Transverse colon (tissue), 4 donors: ENCODE results near the gene GAPDHS. TPM values are rescaled to one million over a fixed set of nuclear protein-coding genes. Genes with fewer than 3 reads are reported as not detected.

ENCODE experiments used
- DNase-seq: peaks from one replicate; pipeline ENCODE4 v3.0.0-alpha.2; 2019
- H3K27ac ChIP-seq, 4 donors: fragments of 200-600 bp; sonication (generic); 2 replicates each; pipeline ENCODE4 v1.5.1; 2016 to 2018; ENCODE audit warnings: inconsistent platforms in 4 of 4
- H3K27me3 ChIP-seq: fragments of 200-600 bp; sonication (generic); 2 replicates; pipeline ENCODE4 v1.5.1; 2017; ENCODE audit warnings: inconsistent platforms
- H3K36me3 ChIP-seq, 4 donors: fragments of 200-600 bp; sonication (generic); 2 replicates each; pipeline ENCODE4 v1.5.1; 2017 to 2019; ENCODE audit warnings: inconsistent platforms in 4 of 4
- H3K4me1 ChIP-seq, 4 donors: fragments of 200-600 bp; sonication (generic); 2 replicates each; pipeline ENCODE4 v1.5.1; 2017 to 2020; ENCODE audit warnings: inconsistent platforms in 4 of 4
- H3K4me3 ChIP-seq, 4 donors: fragments of 200-600 bp; sonication (generic); 1 replicate in 1 of 4; 2 replicates in 3 of 4; pipeline versions ENCODE4 v1.5.1 to v1.6.1; 2017 to 2019; ENCODE audit warnings: inconsistent platforms in 4 of 4
- H3K9me3 ChIP-seq, 2 donors: fragments of 200-600 bp; sonication (generic); 2 replicates each; pipeline ENCODE4 v1.5.1; 2017 to 2019; ENCODE audit warnings: inconsistent platforms in 2 of 2
- EP300 ChIP-seq: sonication (generic); formaldehyde crosslinking; IDR thresholded peaks from one replicate; pipeline ENCODE4 v1.6.1; 2017; ENCODE audit warnings: antibody characterized with exemption, low read depth
- POLR2A ChIP-seq: fragments of 450-650 bp; IDR thresholded peaks from one replicate; pipeline ENCODE4 v1.6.1; 2016; ENCODE audit warnings: antibody characterized with exemption, mild to moderate bottlenecking, moderate library complexity
- POLR2AphosphoS5 ChIP-seq, 3 donors: sonication (generic); formaldehyde crosslinking; IDR thresholded peaks; one replicate each; pipeline ENCODE4 v1.6.1; 2016; ENCODE audit warnings: antibody characterized with exemption in 3 of 3
- WGBS, 2 donors: methylation state at CpG; one replicate each; pipeline ENCODE4 v1.1.5; 2018; ENCODE audit warnings: low coverage in 1 of 2; 5-methylcytosine and 5-hydroxymethylcytosine counted together
- in situ Hi-C, 4 donors: fragments of 200-750 bp; cut with MboI; loops; one replicate each; pipeline versions ENCODE4 v1.15.0 to v1.15.1; 2017; ENCODE audit warnings: low sequenced_read_pairs in 3 of 4, low pct_ligation_motif_present in 1 of 4, low pct_unique_long_range_greater_than_20kb in 1 of 4
- intact Hi-C: fragments of 100-400 bp; cut with DNase I; formaldehyde crosslinking; loops from one replicate; pipeline ENCODE4 v1.15.1; 2023; ENCODE audit warnings: low total_unique reads
- total RNA-seq, 4 donors: library from RNA; depleted of rRNA; stranded (reverse); fragments of >200 nt; gene quantifications; one replicate each; pipeline ENCODE4 v1.1.0, GENCODE V29; 2016
- TF ChIP-seq, protein P1 (sequence below), 5 experiments: fragments of 200-600 bp in 3 of 5; fragments of 450-650 bp in 2 of 5; sonication (generic) in 3 of 5; IDR thresholded peaks; 1 replicate in 2 of 5; 2 replicates in 3 of 5; pipeline ENCODE4 v1.5.1; 2016 to 2017; ENCODE audit warnings: antibody characterized with exemption in 5 of 5, inconsistent platforms in 3 of 5, mild to moderate bottlenecking in 2 of 5, moderate library complexity in 1 of 5

GAPDHS gene
- total RNA-seq, 4 donors from 2014 or later, result not detected

DNA sequence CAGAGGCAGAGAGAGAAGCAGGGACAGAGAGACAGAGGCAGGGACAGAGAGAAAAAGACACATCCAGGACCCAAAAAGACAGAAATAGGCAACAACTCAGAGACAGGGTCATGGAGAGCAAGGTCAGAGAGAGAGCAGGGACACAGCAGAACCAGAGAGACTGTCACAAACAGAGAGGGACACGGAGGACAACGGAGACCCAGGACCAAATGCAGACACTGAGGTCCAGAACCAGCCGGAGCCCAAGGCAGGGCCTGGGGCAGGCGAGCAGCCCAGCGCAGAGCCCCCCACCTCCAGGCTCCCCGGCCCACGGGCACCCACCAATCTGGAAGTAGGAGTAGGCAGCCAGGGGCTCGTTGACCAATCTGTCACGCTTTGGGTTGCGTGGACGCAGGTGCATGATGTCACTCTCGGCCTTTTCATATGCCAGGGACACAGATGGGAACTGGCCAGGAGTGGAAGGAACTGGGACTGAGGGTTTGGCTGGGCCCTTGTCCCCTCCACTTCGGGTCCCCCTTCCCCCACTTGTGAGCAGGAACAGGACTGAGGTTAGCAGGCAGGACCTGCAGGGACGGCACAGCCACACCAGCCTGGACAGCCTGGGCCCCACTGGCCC is 20.2 kb downstream of the GAPDHS start:
- intact Hi-C loops, result no loop called here
- Histone ChIP-seq H3K4me3 (no peak overlapping the region), H3K36me3 (no peaks in the 10 kb centered on the region), H3K4me1 (peaks cover 0 to 11% (median 8%) of the 10 kb centered on the region in 4 donors), H3K27ac (no peak overlapping the region), H3K27me3 (peaks cover 13% of the 10 kb centered on the region), H3K9me3 (no peaks in the 10 kb centered on the region)
- in situ Hi-C loops, result no loop called here
- no peak for DNase-seq
- TF ChIP-seq, protein P1, sequence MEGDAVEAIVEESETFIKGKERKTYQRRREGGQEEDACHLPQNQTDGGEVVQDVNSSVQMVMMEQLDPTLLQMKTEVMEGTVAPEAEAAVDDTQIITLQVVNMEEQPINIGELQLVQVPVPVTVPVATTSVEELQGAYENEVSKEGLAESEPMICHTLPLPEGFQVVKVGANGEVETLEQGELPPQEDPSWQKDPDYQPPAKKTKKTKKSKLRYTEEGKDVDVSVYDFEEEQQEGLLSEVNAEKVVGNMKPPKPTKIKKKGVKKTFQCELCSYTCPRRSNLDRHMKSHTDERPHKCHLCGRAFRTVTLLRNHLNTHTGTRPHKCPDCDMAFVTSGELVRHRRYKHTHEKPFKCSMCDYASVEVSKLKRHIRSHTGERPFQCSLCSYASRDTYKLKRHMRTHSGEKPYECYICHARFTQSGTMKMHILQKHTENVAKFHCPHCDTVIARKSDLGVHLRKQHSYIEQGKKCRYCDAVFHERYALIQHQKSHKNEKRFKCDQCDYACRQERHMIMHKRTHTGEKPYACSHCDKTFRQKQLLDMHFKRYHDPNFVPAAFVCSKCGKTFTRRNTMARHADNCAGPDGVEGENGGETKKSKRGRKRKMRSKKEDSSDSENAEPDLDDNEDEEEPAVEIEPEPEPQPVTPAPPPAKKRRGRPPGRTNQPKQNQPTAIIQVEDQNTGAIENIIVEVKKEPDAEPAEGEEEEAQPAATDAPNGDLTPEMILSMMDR (IDR thresholded peaks at IDR 0.05), result no peak
- TF ChIP-seq POLR2A, result no peak
- WGBS, 2 donors, result 62 to 74% methylated on average over 3 to 14 of the region's 14 CpGs

GRCh38 chr19:35554076-35554475 is 20.8 kb downstream of the GAPDHS start:
- H3K36me3 ChIP-seq, result no peaks in the 10 kb centered on the region
- DNase-seq, result no peak
- no peak for TF ChIP-seq POLR2A
- no peak for TF ChIP-seq EP300
- TF ChIP-seq, protein P1 (IDR thresholded peaks at IDR 0.05), result no peak
- TF ChIP-seq POLR2AphosphoS5 (IDR thresholded peaks at IDR 0.05), result no peak
- in situ Hi-C loops, result no loop called here
- intact Hi-C loops, result no loop called here
- H3K27me3 ChIP-seq, result peaks cover 19% of the 10 kb centered on the region
- H3K4me1 ChIP-seq, result peaks cover 0 to 12% (median 9%) of the 10 kb centered on the region in 4 donors
- WGBS, 2 donors, result 63 to 67% methylated on average over 3 to 5 of the region's 5 CpGs
- H3K27ac ChIP-seq, result no peak overlapping the region
- H3K9me3 ChIP-seq, result no peaks in the 10 kb centered on the region
- H3K4me3 ChIP-seq, result no peak overlapping the region

- 65 to 78% methylated on average over 2 to 26 of the region's 30 CpGs for WGBS, 2 donors
- no peak for DNase-seq
- peaks cover 32% of the 10 kb centered on the region for H3K27me3 ChIP-seq
- in situ Hi-C loops (no loop called here), intact Hi-C loops (no loop called here)
- H3K4me1 ChIP-seq, result peaks cover 0 to 12% (median 9%) of the 10 kb centered on the region in 4 donors
- H3K27ac ChIP-seq, result no peak overlapping the region
- TF ChIP-seq POLR2AphosphoS5 (IDR thresholded peaks at IDR 0.05), result no peak
- no peak for TF ChIP-seq POLR2A
- TF ChIP-seq, protein P1 (IDR thresholded peaks at IDR 0.05), result no peak
- no peak for TF ChIP-seq EP300
- no peak overlapping the region for H3K4me3 ChIP-seq
- H3K9me3 ChIP-seq, result no peaks in the 10 kb centered on the region
- no peaks in the 10 kb centered on the region for H3K36me3 ChIP-seq
These were observed 22.2 kb downstream of the GAPDHS start for GRCh38 chr19:35555301-35556005.

DNA sequence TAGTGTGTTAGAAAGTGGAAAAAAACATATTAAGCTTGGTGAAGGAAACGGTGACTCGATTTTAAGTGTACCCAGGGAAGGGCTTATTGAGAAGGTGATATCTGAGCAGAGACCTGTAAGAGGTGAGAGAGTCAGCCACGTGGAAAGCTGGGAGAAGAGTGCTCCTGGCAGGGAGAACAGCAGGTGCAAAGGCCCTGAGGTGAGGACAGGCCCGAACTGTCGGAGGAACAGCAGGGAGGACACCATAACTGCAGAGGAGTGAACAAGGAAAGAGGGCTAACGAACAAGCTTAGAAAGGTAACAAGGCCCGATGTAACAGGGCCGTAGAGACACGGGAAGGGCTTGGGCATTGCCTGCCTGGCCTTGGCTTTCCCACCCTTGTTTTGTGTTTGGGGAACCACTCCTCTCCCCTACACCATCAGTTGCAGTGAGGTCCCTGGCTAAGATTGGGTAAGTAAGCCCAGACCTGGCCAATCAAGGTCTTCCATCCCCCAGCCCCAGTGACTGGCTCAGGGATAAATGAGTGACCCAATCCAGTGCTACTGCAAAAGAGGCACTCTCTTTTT is 22.9 kb downstream of the GAPDHS start:
- no peak for TF ChIP-seq POLR2A
- TF ChIP-seq, protein P1 (IDR thresholded peaks at IDR 0.05), result no peak
- TF ChIP-seq POLR2AphosphoS5 (IDR thresholded peaks at IDR 0.05), result no peak
- no peak for TF ChIP-seq EP300
- Histone ChIP-seq H3K4me3 (no peak overlapping the region), H3K27me3 (peaks cover 38% of the 10 kb centered on the region), H3K36me3 (no peaks in the 10 kb centered on the region), H3K9me3 (no peaks in the 10 kb centered on the region), H3K27ac (no peak overlapping the region), H3K4me1 (peaks cover 0 to 12% (median 9%) of the 10 kb centered on the region in 4 donors)
- intact Hi-C loops, result no loop called here
- 67 to 85% methylated on average over 2 to 9 of the region's 9 CpGs for WGBS, 2 donors
- in situ Hi-C loops, result no loop called here
- DNase-seq, result no peak
